K562 (cell line): Measurements from ENCODE around the gene ABAT. TPM values are rescaled to one million over a fixed set of nuclear protein-coding genes. Genes with fewer than 3 reads are reported as not detected.

Experiments
- FOXJ2 ChIP-seq: fragments of 200-800 bp; sonication (Bioruptor generic); IDR thresholded peaks from 2 replicates; pipeline ENCODE4 v1.6.1; 2016; ENCODE audit warnings: missing genetic modification characterization, missing compliant biosample characterization
- GTF3C2 ChIP-seq: IDR thresholded peaks from 3 replicates; pipeline ENCODE4 v1.6.1; 2011; ENCODE audit warnings: borderline replicate concordance, mild to moderate bottlenecking, moderate library complexity; ENCODE audit not compliant: insufficient read length; ENCODE audit errors: extremely low read depth
- MLX ChIP-seq, 2 experiments: fragments of 450-650 bp in 1 of 2; sonication (generic) in 1 of 2; formaldehyde crosslinking; conservative IDR thresholded peaks; 2 replicates each; pipeline versions ENCODE4 v1.4.0 to v1.8.1; 2020 to 2022; ENCODE audit warnings: mild to moderate bottlenecking in 1 of 2, missing genetic modification reagents in 1 of 2
- NR1H2 ChIP-seq: sonication (generic); formaldehyde crosslinking; IDR thresholded peaks from 2 replicates; pipeline ENCODE4 v1.4.0; 2020; ENCODE audit warnings: mild to moderate bottlenecking, missing genetic modification reagents
- NR2C1 ChIP-seq, 2 experiments: fragments of 450-650 bp; IDR thresholded peaks; 2 replicates each; pipeline ENCODE4 v1.6.1; 2017; ENCODE audit warnings: mild to moderate bottlenecking in 2 of 2, antibody characterized with exemption in 1 of 2, inconsistent platforms in 1 of 2, missing compliant biosample characterization in 1 of 2, missing genetic modification characterization in 1 of 2
- NR3C1 ChIP-seq: sonication (generic); formaldehyde crosslinking; IDR thresholded peaks from 2 replicates; pipeline ENCODE4 v1.8.1; 2022; ENCODE audit warnings: missing genetic modification reagents
- PTTG1 ChIP-seq: fragments of 450-650 bp; IDR thresholded peaks from 2 replicates; pipeline ENCODE4 v1.6.1; 2016; ENCODE audit warnings: low read depth, mild to moderate bottlenecking, missing genetic modification characterization, missing compliant biosample characterization
- RUNX1 ChIP-seq: sonication (generic); IDR thresholded peaks from 2 replicates; pipeline ENCODE4 v1.6.1; 2016; ENCODE audit warnings: antibody characterized with exemption, low read depth
- SIRT6 ChIP-seq: IDR thresholded peaks from one replicate; pipeline ENCODE4 v1.6.1; 2012; ENCODE audit warnings: low read depth, mild to moderate bottlenecking, control low read depth, inconsistent platforms, low read length, moderate library complexity
- STAT5A ChIP-seq: IDR thresholded peaks from 2 replicates; pipeline ENCODE4 v1.6.1; 2012; ENCODE audit warnings: low read length, inconsistent platforms, borderline replicate concordance
- U2AF1 ChIP-seq: fragments of 200-400 bp; formaldehyde crosslinking; optimal IDR thresholded peaks from 2 replicates; pipeline ENCODE3; 2017; ENCODE audit warnings: mild to moderate bottlenecking, low read depth, low read length, moderate library complexity
- XRCC4 ChIP-seq: IDR thresholded peaks from one replicate; pipeline ENCODE4 v1.6.1; 2011; ENCODE audit not compliant: insufficient read depth, insufficient read length; ENCODE audit errors: extremely low read depth
- ZBTB43 ChIP-seq: sonication (generic); formaldehyde crosslinking; IDR thresholded peaks from 2 replicates; pipeline ENCODE4 v1.8.0; 2023; ENCODE audit warnings: mild to moderate bottlenecking, missing genetic modification reagents
- ZKSCAN1 ChIP-seq: fragments of 150-350 bp; IDR thresholded peaks from 2 replicates; pipeline ENCODE4 v1.6.1; 2016; ENCODE audit warnings: low read depth, low read length
- ZNF12 ChIP-seq: sonication (generic); formaldehyde crosslinking; IDR thresholded peaks from 2 replicates; pipeline ENCODE4 v1.4.0; 2020; ENCODE audit warnings: mild to moderate bottlenecking, missing genetic modification reagents
- ZNF143 ChIP-seq: sonication (generic); formaldehyde crosslinking; IDR thresholded peaks from 2 replicates; pipeline ENCODE4 v1.9.0; 2022; ENCODE audit warnings: mild to moderate bottlenecking, missing genetic modification reagents
- ZNF197 ChIP-seq: fragments of 200-800 bp; sonication (Bioruptor generic); IDR thresholded peaks from 2 replicates; pipeline ENCODE4 v1.6.1; 2016; ENCODE audit warnings: low read depth, missing genetic modification characterization, missing compliant biosample characterization
- ZNF280A ChIP-seq: fragments of 450-650 bp; IDR thresholded peaks from 2 replicates; pipeline ENCODE4 v1.6.1; 2018; ENCODE audit warnings: mild to moderate bottlenecking, low read depth; ENCODE audit not compliant: partially characterized antibody
- ZNF586 ChIP-seq: fragments of 450-650 bp; formaldehyde crosslinking; conservative IDR thresholded peaks from 2 replicates; pipeline ENCODE4 v1.4.0; 2020; ENCODE audit warnings: mild to moderate bottlenecking, moderate library complexity
- ZNF695 ChIP-seq: fragments of 450-650 bp; formaldehyde crosslinking; IDR thresholded peaks from 2 replicates; pipeline ENCODE4 v1.4.0; 2020; ENCODE audit warnings: mild to moderate bottlenecking, moderate library complexity
- ZNF717 ChIP-seq: fragments of 250-450 bp; sonication (Bioruptor Pico); IDR thresholded peaks from 2 replicates; pipeline ENCODE4 v1.5.0; 2021
- polyA plus RNA-seq, 8 experiments: library from polyadenylated mRNA; depleted of rRNA in 4 of 8; stranded (reverse) in 5 of 8; unstranded in 3 of 8; fragments of >200 nt; fragmentation: Nextera tagmentation in 2 of 8; fragmentation: Illumina TruSeq in 1 of 8; extraction: Ambion mirVana in 2 of 8; extraction: Trizol in 1 of 8; gene quantifications; 2 replicates each; pipeline versions ENCODE4 v1.2.1 to v1.2.3, GENCODE V29; 2011 to 2014; ENCODE audit warnings: inconsistent platforms in 1 of 8, missing spikeins in 1 of 8
- total RNA-seq, 7 experiments: library from RNA; depleted of rRNA in 6 of 7; stranded (reverse); fragments of >200 nt in 6 of 7; fragmentation: Illumina TruSeq in 2 of 7; extraction: Trizol in 2 of 7; gene quantifications; 2 replicates each; pipeline versions ENCODE4 v1.2.1 to v1.2.3, GENCODE V29; 2011 to 2021; ENCODE audit warnings: low replicate concordance in 1 of 7

Gene ABAT
- total and polyA plus RNA-seq, 9 of the 15 experiments (the other 6 are each of a cell fraction or from before 2014, with no cell fraction given): 0.01 to 0.49 (median 0.10) TPM

- no peak for TF ChIP-seq ZBTB43 (CRISPR knock-in tag)
- TF ChIP-seq RUNX1: no peak
- no peak for TF ChIP-seq ZNF695 (CRISPR knock-in tag)
- TF ChIP-seq ZNF586: no peak
- peak; percentile 64; the same call in 1 of the 2 replicates for TF ChIP-seq ZNF12 (CRISPR knock-in tag)
- TF ChIP-seq ZNF143 (CRISPR knock-in tag): peak; percentile 90
- TF ChIP-seq PTTG1: no peak
- TF ChIP-seq GTF3C2: no peak
- no peak for TF ChIP-seq SIRT6
- TF ChIP-seq ZNF197: no peak
- no peak for TF ChIP-seq STAT5A
- 0 out of 2 replicates have a peak, but pooled peaks have one; percentile 34 for TF ChIP-seq NR3C1 (CRISPR knock-in tag)
- no peak for TF ChIP-seq ZKSCAN1
- no peak for TF ChIP-seq ZNF280A
- TF ChIP-seq ZNF717: no peak
- peak; percentile 96 for TF ChIP-seq NR2C1 (IDR thresholded peaks at IDR 0.05)
- peak; percentile 97 for TF ChIP-seq NR2C1 (tag; IDR thresholded peaks at IDR 0.05)
- no peak for TF ChIP-seq U2AF1
- no peak for TF ChIP-seq XRCC4
- no peak for TF ChIP-seq NR1H2 (CRISPR knock-in tag)
- no peak for TF ChIP-seq MLX (CRISPR knock-in tag; conservative IDR thresholded peaks at IDR 0.05)
- peak; percentile 88 for TF ChIP-seq FOXJ2 (tag)
These were observed 123.2 kb downstream of the ABAT start, which contains the start of the genes PMM2 and TMEM186 (continued) for GRCh38 chr16:8797364-8798173.
